BJ (cell line): Measurements from ENCODE around the gene OXER1. TPM values are rescaled to one million over a fixed set of nuclear protein-coding genes. Genes with fewer than 3 reads are reported as not detected.

ENCODE experiments used
- CTCF ChIA-PET: fragments of 350-600 bp; formaldehyde crosslinking; extraction: SDS; loops from one replicate; lab custom pipeline; 2021; ENCODE audit warnings: antibody characterized with exemption, inconsistent platforms; lab: Yijun Ruan, JAX
- POLR2A ChIA-PET: fragments of 300-600 bp; sonication (Branson Sonifier 250); formaldehyde crosslinking; extraction: SDS; loops from one replicate; lab custom pipeline; 2021; ENCODE audit warnings: antibody characterized with exemption; lab: Charles Lee
- DNase-seq: peaks from one replicate; pipeline ENCODE4 v3.0.0-alpha.2; 2011; ENCODE audit warnings: low read depth
- H3K27me3 ChIP-seq: 2 replicates; pipeline ENCODE4 v1.6.0; 2011; ENCODE audit warnings: low read length; ENCODE audit not compliant: control insufficient read depth, insufficient read depth
- H3K36me3 ChIP-seq: 2 replicates; pipeline ENCODE4 v1.5.1; 2011; ENCODE audit warnings: low read length; ENCODE audit not compliant: control insufficient read depth, insufficient read depth
- H3K4me3 ChIP-seq: 2 replicates; pipeline ENCODE4 v1.5.1; 2011; ENCODE audit warnings: low read depth, mild to moderate bottlenecking, control low read depth, low read length
- polyA plus RNA-seq: library from polyadenylated mRNA; depleted of rRNA; stranded (reverse); fragments of >200 nt; gene quantifications from 2 replicates; pipeline ENCODE4 v1.2.3, GENCODE V29; 2011
- TF ChIP-seq, protein P1 (sequence below): IDR thresholded peaks from 2 replicates; pipeline ENCODE4 v1.5.1; 2011; ENCODE audit warnings: low read depth, mild to moderate bottlenecking, control low read depth, inconsistent platforms, low read length, moderate library complexity; ENCODE audit not compliant: insufficient read depth

OXER1 gene
- polyA plus RNA-seq, 1 experiment, result not detected

DNA sequence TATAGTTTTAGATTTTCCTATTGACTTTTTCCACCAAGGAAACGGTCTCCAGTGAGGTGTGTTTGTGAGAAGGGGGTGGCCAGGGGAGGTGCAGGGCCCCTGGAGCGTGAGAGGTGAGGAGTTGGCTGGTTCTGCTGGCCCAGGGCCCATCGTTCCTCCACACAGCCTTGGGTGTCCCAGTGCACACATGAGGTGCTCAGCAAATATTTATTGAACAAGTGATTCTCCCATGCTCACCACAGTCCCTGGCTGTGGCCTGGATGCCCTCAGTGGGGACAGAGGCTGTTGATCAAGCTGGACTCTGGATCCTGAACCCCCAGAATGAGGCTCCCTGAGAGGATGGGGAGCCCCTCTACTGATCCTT is 23.5 kb upstream of the OXER1 start:
- peaks cover 4% of the 10 kb centered on the region; the same call in 1 of the 2 replicates for H3K27me3 ChIP-seq
- ChIA-PET CTCF (no interaction called here), POLR2A (no interaction called here)
- H3K4me3 ChIP-seq, result no peak overlapping the region
- H3K36me3 ChIP-seq, result no peaks in the 10 kb centered on the region
- TF ChIP-seq, protein P1, sequence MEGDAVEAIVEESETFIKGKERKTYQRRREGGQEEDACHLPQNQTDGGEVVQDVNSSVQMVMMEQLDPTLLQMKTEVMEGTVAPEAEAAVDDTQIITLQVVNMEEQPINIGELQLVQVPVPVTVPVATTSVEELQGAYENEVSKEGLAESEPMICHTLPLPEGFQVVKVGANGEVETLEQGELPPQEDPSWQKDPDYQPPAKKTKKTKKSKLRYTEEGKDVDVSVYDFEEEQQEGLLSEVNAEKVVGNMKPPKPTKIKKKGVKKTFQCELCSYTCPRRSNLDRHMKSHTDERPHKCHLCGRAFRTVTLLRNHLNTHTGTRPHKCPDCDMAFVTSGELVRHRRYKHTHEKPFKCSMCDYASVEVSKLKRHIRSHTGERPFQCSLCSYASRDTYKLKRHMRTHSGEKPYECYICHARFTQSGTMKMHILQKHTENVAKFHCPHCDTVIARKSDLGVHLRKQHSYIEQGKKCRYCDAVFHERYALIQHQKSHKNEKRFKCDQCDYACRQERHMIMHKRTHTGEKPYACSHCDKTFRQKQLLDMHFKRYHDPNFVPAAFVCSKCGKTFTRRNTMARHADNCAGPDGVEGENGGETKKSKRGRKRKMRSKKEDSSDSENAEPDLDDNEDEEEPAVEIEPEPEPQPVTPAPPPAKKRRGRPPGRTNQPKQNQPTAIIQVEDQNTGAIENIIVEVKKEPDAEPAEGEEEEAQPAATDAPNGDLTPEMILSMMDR, result no peak
- DNase-seq, result no peak

DNA sequence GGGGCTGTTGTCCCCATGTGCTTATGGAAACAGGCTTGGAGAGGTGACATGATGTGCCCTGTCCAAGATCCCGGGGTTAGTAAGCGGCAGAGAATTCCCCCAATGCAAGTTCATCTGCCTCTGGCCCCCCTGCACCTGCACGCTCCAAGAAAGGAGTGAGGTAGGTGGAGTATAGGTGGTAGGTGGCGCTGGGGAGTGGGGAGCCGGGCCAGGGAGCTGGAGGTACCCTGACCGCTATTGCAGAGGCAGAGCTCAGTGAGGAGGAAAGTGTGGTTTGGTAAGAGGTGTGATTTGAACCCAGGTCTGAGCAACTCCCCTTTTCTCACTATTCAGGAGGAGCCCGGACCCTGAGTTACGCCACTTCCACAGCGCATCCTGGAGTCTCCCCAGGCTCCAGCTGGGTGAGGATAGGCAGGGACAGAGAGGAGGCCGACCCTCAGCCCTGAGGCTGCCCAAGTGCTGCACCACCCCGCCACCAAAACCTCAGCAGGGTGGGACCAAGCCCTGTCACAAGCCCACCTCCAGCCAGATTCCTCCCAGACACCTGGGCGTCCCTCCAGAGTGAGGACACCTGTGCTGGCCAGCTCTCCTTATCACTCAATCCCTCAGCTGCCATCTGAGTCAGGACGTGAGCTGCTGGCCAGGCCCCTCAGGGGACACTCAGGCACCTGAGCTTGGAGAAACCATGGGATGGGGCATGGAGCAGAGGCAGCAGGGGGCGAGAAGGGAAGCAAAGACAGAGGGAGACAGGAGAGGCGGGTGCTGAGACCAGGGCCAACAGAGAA is 22.8 kb upstream of the OXER1 start:
- no peak for DNase-seq
- H3K36me3 ChIP-seq, result no peaks in the 10 kb centered on the region
- H3K4me3 ChIP-seq, result no peak overlapping the region
- TF ChIP-seq, protein P1, result no peak
- H3K27me3 ChIP-seq, result peaks cover 1% of the 10 kb centered on the region; the same call in 1 of the 2 replicates
- POLR2A ChIA-PET, result no interaction called here
- CTCF ChIA-PET, result no interaction called here

DNA sequence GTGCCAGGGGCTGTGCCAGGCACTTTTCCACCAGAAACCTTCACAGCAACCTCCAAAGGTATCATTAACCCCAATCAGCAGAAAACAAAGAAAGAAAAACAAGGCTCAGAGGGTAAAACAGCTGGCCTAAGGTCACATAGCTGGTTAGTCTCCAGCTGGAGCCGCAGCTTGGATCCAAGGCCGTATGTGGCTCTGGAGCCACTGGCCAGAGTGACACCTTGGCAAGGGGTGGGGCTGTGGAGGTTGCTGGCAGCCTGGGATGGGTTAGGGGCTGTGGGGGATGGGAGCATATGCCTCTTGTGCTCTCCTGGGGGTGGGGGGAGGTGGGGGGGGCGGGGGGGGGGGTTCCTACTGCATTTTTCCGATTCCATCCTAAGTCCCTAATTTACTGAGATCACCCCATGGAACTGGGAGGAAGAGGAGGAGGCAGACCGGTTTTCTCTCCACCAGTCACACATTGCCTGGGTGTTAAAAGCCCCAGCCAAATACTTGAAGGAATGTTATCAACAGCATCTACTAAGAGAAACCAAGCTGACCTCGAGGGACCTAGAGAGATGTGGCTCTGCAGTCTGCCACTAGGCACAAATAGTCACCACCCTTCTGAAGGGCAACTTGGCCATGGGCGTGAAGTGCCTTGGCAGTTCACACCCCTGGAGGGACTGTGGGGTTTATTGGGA is 20.4 kb upstream of the OXER1 start:
- no peak overlapping the region for H3K4me3 ChIP-seq
- ChIA-PET POLR2A (no interaction called here), CTCF (no interaction called here)
- no peak for DNase-seq
- H3K27me3 ChIP-seq, result no peaks in the 10 kb centered on the region
- H3K36me3 ChIP-seq, result no peaks in the 10 kb centered on the region
- TF ChIP-seq, protein P1, result no peak

DNA sequence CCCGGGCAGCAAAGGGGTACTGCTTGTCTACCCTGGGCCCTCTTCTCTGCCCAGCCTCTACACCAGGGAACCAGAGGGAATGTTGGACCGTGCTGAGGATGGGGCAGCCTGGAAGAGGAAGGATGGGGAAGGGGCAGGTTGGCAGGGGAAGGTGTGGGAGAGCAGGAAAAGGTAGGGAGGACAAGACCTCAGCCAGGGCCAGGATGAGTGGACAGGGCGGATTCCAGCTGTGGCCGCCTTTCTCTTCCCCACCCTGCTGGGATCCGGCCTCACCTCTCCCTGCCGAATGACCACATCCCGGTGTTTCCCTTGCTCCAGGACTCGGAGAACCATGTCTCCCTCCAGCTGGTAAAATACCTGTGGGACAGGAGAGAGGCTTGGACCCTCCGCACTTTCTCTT is 19.6 kb upstream of the OXER1 start:
- TF ChIP-seq, protein P1, result no peak
- Histone ChIP-seq H3K36me3 (no peaks in the 10 kb centered on the region), H3K4me3 (no peak overlapping the region), H3K27me3 (no peaks in the 10 kb centered on the region)
- POLR2A ChIA-PET, result no interaction called here
- CTCF ChIA-PET, result interaction anchor here (0.6 to 1.7 kb wide), 3 partner anchors 9 to 26 kb away, joined by 3 to 5 read pairs (median 3); partner anchors contain the start of gene HAAO
- DNase-seq, result no peak

DNA sequence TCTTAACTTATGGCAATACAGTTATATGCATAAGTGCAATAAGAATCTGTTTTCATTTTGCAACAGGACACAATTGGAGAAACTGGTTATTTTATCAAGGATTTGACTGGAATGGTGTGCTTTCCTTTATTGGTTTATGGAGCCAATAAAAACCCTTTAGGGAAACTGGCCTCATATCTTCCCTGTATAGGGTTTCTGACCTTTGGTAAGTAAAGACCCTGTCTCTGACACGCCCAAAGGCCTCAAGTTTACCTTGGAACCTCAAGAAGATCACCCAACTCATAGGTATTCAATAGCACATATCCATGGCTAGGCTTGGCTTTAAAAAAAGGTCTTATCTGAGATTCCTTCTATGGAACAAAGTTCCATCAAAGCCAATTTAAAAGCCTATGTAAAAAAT is 17.2 kb upstream of the OXER1 start:
- H3K36me3 ChIP-seq, result no peaks in the 10 kb centered on the region
- TF ChIP-seq, protein P1, result no peak
- POLR2A ChIA-PET, result no interaction called here
- H3K27me3 ChIP-seq, result no peaks in the 10 kb centered on the region
- CTCF ChIA-PET, result no interaction called here
- H3K4me3 ChIP-seq, result no peak overlapping the region
- DNase-seq, result no peak
